ENCODE results near the gene CBX5. TPM values are rescaled to one million over a fixed set of nuclear protein-coding genes. Genes with fewer than 3 reads are reported as not detected.

Gene CBX5
- total RNA-seq, 1 experiment from 2014 or later: 130 TPM

DNA sequence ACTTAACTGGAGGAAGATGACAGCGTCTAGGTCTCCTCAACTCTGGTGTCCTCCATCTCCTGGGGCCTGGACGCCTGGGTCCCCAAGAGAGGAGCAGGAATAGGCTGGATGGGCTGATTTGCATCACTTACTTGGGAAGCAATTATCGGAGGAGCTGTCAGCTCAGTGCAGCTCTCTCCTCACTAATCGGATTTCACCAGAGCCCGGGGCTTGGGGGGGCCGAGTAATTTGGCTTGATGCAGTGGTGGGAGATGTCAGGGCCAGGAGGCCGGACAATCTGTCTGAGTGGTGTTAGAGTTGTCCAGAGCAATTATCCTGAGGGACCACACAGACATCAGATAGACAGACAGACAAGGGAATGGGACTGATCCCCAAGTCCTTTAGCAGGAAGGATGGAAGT is 86.5 kb downstream of the CBX5 start:
- Histone ChIP-seq H3K9me3 (ENCODE audit: control insufficient read depth, insufficient read depth, low read depth, low read length) (no peaks in the 10 kb centered on the region), H3K36me3 (ENCODE audit: control insufficient read depth, insufficient read depth, low read length) (no peaks in the 10 kb centered on the region; the same call in 1 of the 2 replicates), H3K27me3 (ENCODE audit: control insufficient read depth, insufficient read depth, low read length) (no peaks in the 10 kb centered on the region), H3K4me1 (ENCODE audit: control insufficient read depth, insufficient read depth, low read length) (peaks cover 25% of the 10 kb centered on the region), H3K27ac (ENCODE audit: low read length) (no peak overlapping the region), H3K4me3 (ENCODE audit: low read depth in 2 of 2, low read length in 2 of 2) (no peak overlapping the region)
- BruUV-seq (replicated peaks): no TSS peak
- POLR2A ChIA-PET: no interaction called here
- TF ChIP-seq TCF7L2 (IDR thresholded peaks at IDR 0.05; ENCODE audit: low read depth, low read length) (no peak), SIN3A (IDR thresholded peaks at IDR 0.05; ENCODE audit: borderline replicate concordance, insufficient read depth, low read depth, low read length) (no peak), POLR2AphosphoS5 (IDR thresholded peaks at IDR 0.05; ENCODE audit: low read depth, low read length) (no peak)
- TF ChIP-seq, protein P1, sequence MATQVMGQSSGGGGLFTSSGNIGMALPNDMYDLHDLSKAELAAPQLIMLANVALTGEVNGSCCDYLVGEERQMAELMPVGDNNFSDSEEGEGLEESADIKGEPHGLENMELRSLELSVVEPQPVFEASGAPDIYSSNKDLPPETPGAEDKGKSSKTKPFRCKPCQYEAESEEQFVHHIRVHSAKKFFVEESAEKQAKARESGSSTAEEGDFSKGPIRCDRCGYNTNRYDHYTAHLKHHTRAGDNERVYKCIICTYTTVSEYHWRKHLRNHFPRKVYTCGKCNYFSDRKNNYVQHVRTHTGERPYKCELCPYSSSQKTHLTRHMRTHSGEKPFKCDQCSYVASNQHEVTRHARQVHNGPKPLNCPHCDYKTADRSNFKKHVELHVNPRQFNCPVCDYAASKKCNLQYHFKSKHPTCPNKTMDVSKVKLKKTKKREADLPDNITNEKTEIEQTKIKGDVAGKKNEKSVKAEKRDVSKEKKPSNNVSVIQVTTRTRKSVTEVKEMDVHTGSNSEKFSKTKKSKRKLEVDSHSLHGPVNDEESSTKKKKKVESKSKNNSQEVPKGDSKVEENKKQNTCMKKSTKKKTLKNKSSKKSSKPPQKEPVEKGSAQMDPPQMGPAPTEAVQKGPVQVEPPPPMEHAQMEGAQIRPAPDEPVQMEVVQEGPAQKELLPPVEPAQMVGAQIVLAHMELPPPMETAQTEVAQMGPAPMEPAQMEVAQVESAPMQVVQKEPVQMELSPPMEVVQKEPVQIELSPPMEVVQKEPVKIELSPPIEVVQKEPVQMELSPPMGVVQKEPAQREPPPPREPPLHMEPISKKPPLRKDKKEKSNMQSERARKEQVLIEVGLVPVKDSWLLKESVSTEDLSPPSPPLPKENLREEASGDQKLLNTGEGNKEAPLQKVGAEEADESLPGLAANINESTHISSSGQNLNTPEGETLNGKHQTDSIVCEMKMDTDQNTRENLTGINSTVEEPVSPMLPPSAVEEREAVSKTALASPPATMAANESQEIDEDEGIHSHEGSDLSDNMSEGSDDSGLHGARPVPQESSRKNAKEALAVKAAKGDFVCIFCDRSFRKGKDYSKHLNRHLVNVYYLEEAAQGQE (IDR thresholded peaks at IDR 0.05; ENCODE audit: insufficient read depth in 1 of 2, low read depth in 2 of 2, low read length in 1 of 2): no peak
- TF ChIP-seq, protein P2, sequence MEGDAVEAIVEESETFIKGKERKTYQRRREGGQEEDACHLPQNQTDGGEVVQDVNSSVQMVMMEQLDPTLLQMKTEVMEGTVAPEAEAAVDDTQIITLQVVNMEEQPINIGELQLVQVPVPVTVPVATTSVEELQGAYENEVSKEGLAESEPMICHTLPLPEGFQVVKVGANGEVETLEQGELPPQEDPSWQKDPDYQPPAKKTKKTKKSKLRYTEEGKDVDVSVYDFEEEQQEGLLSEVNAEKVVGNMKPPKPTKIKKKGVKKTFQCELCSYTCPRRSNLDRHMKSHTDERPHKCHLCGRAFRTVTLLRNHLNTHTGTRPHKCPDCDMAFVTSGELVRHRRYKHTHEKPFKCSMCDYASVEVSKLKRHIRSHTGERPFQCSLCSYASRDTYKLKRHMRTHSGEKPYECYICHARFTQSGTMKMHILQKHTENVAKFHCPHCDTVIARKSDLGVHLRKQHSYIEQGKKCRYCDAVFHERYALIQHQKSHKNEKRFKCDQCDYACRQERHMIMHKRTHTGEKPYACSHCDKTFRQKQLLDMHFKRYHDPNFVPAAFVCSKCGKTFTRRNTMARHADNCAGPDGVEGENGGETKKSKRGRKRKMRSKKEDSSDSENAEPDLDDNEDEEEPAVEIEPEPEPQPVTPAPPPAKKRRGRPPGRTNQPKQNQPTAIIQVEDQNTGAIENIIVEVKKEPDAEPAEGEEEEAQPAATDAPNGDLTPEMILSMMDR (IDR thresholded peaks at IDR 0.05): no peak
- in situ Hi-C loops (cut with HindIII; ENCODE audit: low pct_unique_long_range_greater_than_20kb, low sequenced_read_pairs): no loop called here
- CTCF ChIA-PET: interaction anchor here (1.0 kb wide), 1 partner anchor 208 kb away, joined by 9 read pairs; the partner anchor contains the start of gene HOXC10
- DNase-seq (ENCODE audit: low read depth, low spot score) (no peak), ATAC-seq (no peak)
- intact Hi-C loops (cut with micrococcal nuclease; ENCODE audit: unreplicated experiment): no loop called here

DNA sequence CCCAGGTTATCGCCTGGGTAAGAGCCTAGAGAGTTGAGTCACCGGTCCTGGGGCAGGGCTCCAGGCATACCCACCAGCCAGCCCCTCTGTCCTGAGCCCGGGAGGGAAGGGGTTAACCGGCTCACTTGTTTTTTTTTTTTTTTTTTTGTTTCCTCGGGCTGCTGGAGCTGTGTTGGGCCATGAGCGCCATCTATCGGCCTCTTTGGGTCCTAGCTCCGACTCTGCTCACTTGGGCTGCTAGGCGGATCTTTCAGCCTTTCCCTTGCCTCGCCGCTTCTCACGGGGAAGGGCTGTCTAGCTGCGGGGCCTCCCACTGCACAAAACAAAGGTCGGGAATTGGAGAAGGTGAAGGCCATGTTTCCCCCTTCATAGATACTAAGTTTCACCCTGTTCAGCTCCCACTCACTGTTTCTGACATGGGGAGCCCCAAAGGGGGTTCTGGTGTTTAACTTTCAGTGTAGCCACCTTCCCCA is 88.3 kb downstream of the CBX5 start:
- in situ Hi-C loops (cut with HindIII; ENCODE audit: low pct_unique_long_range_greater_than_20kb, low sequenced_read_pairs) (no loop called here), intact Hi-C loops (cut with micrococcal nuclease; ENCODE audit: unreplicated experiment) (loop anchor here (1.0 kb wide), 1 partner anchor 185 kb away; no protein-coding TSS in a partner anchor)
- H3K4me1 ChIP-seq (ENCODE audit: control insufficient read depth, insufficient read depth, low read length): peaks cover 16% of the 10 kb centered on the region
- no peaks in the 10 kb centered on the region; the same call in 1 of the 2 replicates for H3K36me3 ChIP-seq (ENCODE audit: control insufficient read depth, insufficient read depth, low read length)
- H3K27ac ChIP-seq (ENCODE audit: low read length): peak overlapping the region; percentile 72
- ChIA-PET POLR2A (interaction anchor here (0.5 to 0.8 kb wide), 7 partner anchors 114 to 205 kb away, joined by 3 to 19 read pairs (median 7); partner anchors contain the start of gene HOXC8), CTCF (interaction anchor here (0.6 to 2.1 kb wide), 17 partner anchors 10 to 489 kb away, joined by 3 to 24 read pairs (median 5); partner anchors contain the start of genes COPZ1, HOXC5 and HOXC6)
- no peaks in the 10 kb centered on the region for H3K9me3 ChIP-seq (ENCODE audit: control insufficient read depth, insufficient read depth, low read depth, low read length)
- H3K4me3 ChIP-seq (ENCODE audit: low read depth in 2 of 2, low read length in 2 of 2): 0 out of 4 replicates have a peak overlapping the region, but pooled peaks of 1 of the 2 experiments have one; percentile 4
- TF ChIP-seq, protein P2 (IDR thresholded peaks at IDR 0.05): peak; percentile 94
- TF ChIP-seq SIN3A (IDR thresholded peaks at IDR 0.05; ENCODE audit: borderline replicate concordance, insufficient read depth, low read depth, low read length) (no peak), POLR2AphosphoS5 (IDR thresholded peaks at IDR 0.05; ENCODE audit: low read depth, low read length) (no peak; the same call in 1 of the 2 replicates)
- TF ChIP-seq, protein P1 (IDR thresholded peaks at IDR 0.05; ENCODE audit: insufficient read depth in 1 of 2, low read depth in 2 of 2, low read length in 1 of 2): no peak
- H3K27me3 ChIP-seq (ENCODE audit: control insufficient read depth, insufficient read depth, low read length): no peaks in the 10 kb centered on the region
- DNase-seq (ENCODE audit: low read depth, low spot score) (peak; percentile 73), ATAC-seq (peak; percentile 84)
- BruUV-seq (replicated peaks): no TSS peak
